ENCODE results near the gene C1QL4.
A peak's percentile ranks its signal among the peaks of the same experiment; 100 is the strongest.

The C1QL4 gene

GRCh38 chr12:49293056-49293956 is 43.7 kb downstream of the C1QL4 start:
- TF ChIP-seq CTCF (IDR thresholded peaks at IDR 0.05; ENCODE audit: low read depth, low read length, missing control alignments), result no peak
- no peak overlapping the region for H3K4me3 ChIP-seq (ENCODE audit: low read depth, low read length)
- no peak for DNase-seq (ENCODE audit: low read depth)

- DNase-seq (ENCODE audit: low read depth), result no peak
- no peak overlapping the region for H3K4me3 ChIP-seq (ENCODE audit: low read depth, low read length)
- no peak for TF ChIP-seq CTCF (IDR thresholded peaks at IDR 0.05; ENCODE audit: low read depth, low read length, missing control alignments)
These were observed 44.3 kb downstream of the C1QL4 start for GRCh38 chr12:49292729-49293055.

- H3K4me3 ChIP-seq (ENCODE audit: low read depth, low read length), result no peak overlapping the region
- no peak for TF ChIP-seq CTCF (IDR thresholded peaks at IDR 0.05; ENCODE audit: low read depth, low read length, missing control alignments)
- DNase-seq (ENCODE audit: low read depth), result no peak
These were observed 47.9 kb downstream of the C1QL4 start for GRCh38 chr12:49288922-49289555.

GRCh38 chr12:49288412-49288853 is 48.6 kb downstream of the C1QL4 start:
- TF ChIP-seq CTCF (IDR thresholded peaks at IDR 0.05; ENCODE audit: low read depth, low read length, missing control alignments), result peak; percentile 80
- no peak overlapping the region for H3K4me3 ChIP-seq (ENCODE audit: low read depth, low read length)
- no peak for DNase-seq (ENCODE audit: low read depth)

- no peak for DNase-seq (ENCODE audit: low read depth)
- TF ChIP-seq CTCF (IDR thresholded peaks at IDR 0.05; ENCODE audit: low read depth, low read length, missing control alignments), result no peak
- no peak overlapping the region for H3K4me3 ChIP-seq (ENCODE audit: low read depth, low read length)
These were observed 49.1 kb downstream of the C1QL4 start for GRCh38 chr12:49287876-49288275.

GRCh38 chr12:49284672-49285071 is 52.3 kb downstream of the C1QL4 start:
- no peak for TF ChIP-seq CTCF (IDR thresholded peaks at IDR 0.05; ENCODE audit: low read depth, low read length, missing control alignments)
- no peak for DNase-seq (ENCODE audit: low read depth)
- H3K4me3 ChIP-seq (ENCODE audit: low read depth, low read length), result no peak overlapping the region
